ENCODE results near the gene ADIPOQ.

DNA sequence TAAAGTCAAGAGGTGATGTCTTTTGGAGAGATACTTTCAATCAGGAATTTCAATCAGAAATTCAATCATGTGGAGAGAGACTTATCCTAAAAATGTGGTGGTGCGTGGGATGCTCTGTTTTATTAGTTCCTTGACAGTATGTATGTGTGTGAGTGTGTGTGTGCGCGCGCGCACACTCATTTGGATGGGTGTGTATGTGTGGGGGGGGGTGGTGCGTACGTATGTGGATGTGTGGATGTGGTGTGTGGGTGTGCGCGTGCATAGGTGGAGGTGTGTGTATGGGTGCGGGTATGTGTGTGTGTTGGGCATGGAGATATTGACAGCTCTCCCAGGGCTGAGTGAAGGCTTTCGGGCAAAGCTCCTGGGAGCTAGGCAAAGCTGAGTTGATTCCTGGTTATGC is 2.4 kb downstream of the ADIPOQ start:
- no peak for TF ChIP-seq BCL6 (CRISPR knock-in tag; IDR thresholded peaks at IDR 0.05)
- TF ChIP-seq POLR2AphosphoS5 (IDR thresholded peaks at IDR 0.05; ENCODE audit: low read depth, low read length): no peak
- TF ChIP-seq, protein P1, sequence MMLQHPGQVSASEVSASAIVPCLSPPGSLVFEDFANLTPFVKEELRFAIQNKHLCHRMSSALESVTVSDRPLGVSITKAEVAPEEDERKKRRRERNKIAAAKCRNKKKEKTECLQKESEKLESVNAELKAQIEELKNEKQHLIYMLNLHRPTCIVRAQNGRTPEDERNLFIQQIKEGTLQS (CRISPR knock-in tag; IDR thresholded peaks at IDR 0.05): no peak
- TF ChIP-seq JUN (CRISPR knock-in tag; IDR thresholded peaks at IDR 0.05): no peak
- TF ChIP-seq, protein P2, sequence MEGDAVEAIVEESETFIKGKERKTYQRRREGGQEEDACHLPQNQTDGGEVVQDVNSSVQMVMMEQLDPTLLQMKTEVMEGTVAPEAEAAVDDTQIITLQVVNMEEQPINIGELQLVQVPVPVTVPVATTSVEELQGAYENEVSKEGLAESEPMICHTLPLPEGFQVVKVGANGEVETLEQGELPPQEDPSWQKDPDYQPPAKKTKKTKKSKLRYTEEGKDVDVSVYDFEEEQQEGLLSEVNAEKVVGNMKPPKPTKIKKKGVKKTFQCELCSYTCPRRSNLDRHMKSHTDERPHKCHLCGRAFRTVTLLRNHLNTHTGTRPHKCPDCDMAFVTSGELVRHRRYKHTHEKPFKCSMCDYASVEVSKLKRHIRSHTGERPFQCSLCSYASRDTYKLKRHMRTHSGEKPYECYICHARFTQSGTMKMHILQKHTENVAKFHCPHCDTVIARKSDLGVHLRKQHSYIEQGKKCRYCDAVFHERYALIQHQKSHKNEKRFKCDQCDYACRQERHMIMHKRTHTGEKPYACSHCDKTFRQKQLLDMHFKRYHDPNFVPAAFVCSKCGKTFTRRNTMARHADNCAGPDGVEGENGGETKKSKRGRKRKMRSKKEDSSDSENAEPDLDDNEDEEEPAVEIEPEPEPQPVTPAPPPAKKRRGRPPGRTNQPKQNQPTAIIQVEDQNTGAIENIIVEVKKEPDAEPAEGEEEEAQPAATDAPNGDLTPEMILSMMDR (CRISPR knock-in tag; IDR thresholded peaks at IDR 0.05): no peak
- no peak for TF ChIP-seq ZNF850 (CRISPR knock-in tag; conservative IDR thresholded peaks at IDR 0.05)
- TF ChIP-seq MAZ (IDR thresholded peaks at IDR 0.05; ENCODE audit: borderline replicate concordance, low read depth, low read length): no peak
- TF ChIP-seq MAZ (CRISPR knock-in tag; IDR thresholded peaks at IDR 0.05; ENCODE audit: low read depth): no peak
- no peak for TF ChIP-seq SIN3B (IDR thresholded peaks at IDR 0.05; ENCODE audit: low read length)
- TF ChIP-seq, protein P3, sequence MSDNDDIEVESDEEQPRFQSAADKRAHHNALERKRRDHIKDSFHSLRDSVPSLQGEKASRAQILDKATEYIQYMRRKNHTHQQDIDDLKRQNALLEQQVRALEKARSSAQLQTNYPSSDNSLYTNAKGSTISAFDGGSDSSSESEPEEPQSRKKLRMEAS (IDR thresholded peaks at IDR 0.05): no peak
- no peak for TF ChIP-seq ZNF660 (CRISPR knock-in tag; IDR thresholded peaks at IDR 0.05; ENCODE audit: borderline replicate concordance, low read depth)
- TF ChIP-seq, protein P4, sequence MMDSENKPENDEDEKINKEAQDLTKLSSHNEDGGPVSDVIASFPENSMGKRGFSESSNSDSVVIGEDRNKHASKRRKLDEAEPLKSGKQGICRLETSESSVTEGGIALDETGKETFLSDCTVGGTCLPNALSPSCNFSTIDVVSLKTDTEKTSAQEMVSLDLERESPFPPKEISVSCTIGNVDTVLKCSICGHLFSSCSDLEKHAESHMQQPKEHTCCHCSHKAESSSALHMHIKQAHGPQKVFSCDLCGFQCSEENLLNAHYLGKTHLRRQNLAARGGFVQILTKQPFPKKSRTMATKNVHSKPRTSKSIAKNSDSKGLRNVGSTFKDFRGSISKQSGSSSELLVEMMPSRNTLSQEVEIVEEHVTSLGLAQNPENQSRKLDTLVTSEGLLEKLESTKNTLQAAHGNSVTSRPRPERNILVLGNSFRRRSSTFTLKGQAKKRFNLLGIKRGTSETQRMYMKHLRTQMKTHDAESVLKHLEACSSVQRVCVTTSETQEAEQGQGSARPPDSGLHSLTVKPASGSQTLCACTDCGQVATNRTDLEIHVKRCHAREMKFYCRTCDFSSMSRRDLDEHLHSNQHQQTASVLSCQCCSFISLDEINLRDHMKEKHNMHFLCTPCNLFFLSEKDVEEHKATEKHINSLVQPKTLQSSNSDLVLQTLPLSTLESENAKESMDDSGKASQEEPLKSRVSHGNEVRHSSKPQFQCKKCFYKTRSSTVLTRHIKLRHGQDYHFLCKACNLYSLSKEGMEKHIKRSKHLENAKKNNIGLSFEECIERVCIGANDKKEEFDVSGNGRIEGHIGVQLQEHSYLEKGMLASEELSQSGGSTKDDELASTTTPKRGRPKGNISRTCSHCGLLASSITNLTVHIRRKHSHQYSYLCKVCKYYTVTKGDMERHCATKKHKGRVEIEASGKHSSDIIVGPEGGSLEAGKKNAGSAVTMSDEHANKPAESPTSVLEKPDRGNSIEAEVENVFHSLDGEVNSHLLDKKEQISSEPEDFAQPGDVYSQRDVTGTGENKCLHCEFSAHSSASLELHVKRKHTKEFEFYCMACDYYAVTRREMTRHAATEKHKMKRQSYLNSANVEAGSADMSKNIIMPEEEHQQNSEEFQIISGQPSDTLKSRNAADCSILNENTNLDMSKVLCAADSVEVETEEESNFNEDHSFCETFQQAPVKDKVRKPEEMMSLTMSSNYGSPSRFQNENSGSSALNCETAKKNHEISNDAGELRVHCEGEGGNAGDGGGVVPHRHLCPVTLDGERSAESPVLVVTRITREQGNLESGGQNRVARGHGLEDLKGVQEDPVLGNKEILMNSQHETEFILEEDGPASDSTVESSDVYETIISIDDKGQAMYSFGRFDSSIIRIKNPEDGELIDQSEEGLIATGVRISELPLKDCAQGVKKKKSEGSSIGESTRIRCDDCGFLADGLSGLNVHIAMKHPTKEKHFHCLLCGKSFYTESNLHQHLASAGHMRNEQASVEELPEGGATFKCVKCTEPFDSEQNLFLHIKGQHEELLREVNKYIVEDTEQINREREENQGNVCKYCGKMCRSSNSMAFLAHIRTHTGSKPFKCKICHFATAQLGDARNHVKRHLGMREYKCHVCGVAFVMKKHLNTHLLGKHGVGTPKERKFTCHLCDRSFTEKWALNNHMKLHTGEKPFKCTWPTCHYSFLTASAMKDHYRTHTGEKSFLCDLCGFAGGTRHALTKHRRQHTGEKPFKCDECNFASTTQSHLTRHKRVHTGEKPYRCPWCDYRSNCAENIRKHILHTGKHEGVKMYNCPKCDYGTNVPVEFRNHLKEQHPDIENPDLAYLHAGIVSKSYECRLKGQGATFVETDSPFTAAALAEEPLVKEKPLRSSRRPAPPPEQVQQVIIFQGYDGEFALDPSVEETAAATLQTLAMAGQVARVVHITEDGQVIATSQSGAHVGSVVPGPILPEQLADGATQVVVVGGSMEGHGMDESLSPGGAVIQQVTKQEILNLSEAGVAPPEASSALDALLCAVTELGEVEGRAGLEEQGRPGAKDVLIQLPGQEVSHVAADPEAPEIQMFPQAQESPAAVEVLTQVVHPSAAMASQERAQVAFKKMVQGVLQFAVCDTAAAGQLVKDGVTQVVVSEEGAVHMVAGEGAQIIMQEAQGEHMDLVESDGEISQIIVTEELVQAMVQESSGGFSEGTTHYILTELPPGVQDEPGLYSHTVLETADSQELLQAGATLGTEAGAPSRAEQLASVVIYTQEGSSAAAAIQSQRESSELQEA (CRISPR knock-in tag; IDR thresholded peaks at IDR 0.05; ENCODE audit: not compliant biosample characterization): no peak
- TF ChIP-seq RXRA (CRISPR knock-in tag; IDR thresholded peaks at IDR 0.05): no peak
- TF ChIP-seq ZSCAN29 (CRISPR knock-in tag; conservative IDR thresholded peaks at IDR 0.05): no peak
- TF ChIP-seq ZBTB8A (CRISPR knock-in tag; IDR thresholded peaks at IDR 0.05; ENCODE audit: borderline replicate concordance, low read depth): no peak
